Tibial nerve (tissue), 4 donors: Measurements from ENCODE around the gene TTC16.

Experiments
- EP300 ChIP-seq, 2 donors: sonication (generic); formaldehyde crosslinking; IDR thresholded peaks; one replicate each; pipeline ENCODE4 v1.6.1; 2017; ENCODE audit warnings: antibody characterized with exemption in 2 of 2, mild to moderate bottlenecking in 1 of 2
- POLR2A ChIP-seq, 2 donors: fragments of 450-650 bp; IDR thresholded peaks; one replicate each; pipeline ENCODE4 v1.6.1; 2017; ENCODE audit warnings: antibody characterized with exemption in 2 of 2, mild to moderate bottlenecking in 2 of 2, moderate library complexity in 2 of 2
- TF ChIP-seq, protein P1 (sequence below), 5 experiments: fragments of 200-600 bp in 3 of 5; fragments of 450-650 bp in 2 of 5; sonication (generic) in 3 of 5; IDR thresholded peaks; one replicate each; pipeline ENCODE4 v1.5.1; 2016 to 2019; ENCODE audit warnings: antibody characterized with exemption in 5 of 5, mild to moderate bottlenecking in 3 of 5, moderate library complexity in 2 of 5

DNA sequence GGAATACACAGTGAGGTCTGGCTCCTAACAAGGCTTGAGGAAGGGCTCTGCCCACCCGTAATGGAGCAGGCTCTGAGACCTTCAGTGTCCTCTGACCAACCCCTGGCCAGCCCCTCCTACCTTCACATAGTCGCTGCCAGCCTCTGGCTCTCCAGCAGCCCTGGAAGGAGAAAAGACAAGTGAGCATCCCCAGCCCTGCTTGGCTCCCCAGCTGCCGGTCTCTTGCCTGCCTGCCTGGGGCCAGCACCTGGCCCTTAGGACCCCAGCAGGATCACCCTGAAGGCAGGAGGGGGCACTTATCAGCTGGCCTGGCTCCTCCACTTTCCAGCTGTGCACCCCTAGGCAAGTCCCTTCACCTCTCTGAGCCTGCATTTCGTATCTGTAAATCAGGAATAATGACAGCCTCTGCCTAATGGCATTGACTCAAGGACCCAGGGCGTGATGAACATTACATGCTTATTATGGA, 45.6 kb downstream of the TTC16 start:
- TF ChIP-seq EP300 (IDR thresholded peaks at IDR 0.05) (no peak), POLR2A (IDR thresholded peaks at IDR 0.05) (no peak)
- TF ChIP-seq, protein P1, sequence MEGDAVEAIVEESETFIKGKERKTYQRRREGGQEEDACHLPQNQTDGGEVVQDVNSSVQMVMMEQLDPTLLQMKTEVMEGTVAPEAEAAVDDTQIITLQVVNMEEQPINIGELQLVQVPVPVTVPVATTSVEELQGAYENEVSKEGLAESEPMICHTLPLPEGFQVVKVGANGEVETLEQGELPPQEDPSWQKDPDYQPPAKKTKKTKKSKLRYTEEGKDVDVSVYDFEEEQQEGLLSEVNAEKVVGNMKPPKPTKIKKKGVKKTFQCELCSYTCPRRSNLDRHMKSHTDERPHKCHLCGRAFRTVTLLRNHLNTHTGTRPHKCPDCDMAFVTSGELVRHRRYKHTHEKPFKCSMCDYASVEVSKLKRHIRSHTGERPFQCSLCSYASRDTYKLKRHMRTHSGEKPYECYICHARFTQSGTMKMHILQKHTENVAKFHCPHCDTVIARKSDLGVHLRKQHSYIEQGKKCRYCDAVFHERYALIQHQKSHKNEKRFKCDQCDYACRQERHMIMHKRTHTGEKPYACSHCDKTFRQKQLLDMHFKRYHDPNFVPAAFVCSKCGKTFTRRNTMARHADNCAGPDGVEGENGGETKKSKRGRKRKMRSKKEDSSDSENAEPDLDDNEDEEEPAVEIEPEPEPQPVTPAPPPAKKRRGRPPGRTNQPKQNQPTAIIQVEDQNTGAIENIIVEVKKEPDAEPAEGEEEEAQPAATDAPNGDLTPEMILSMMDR (IDR thresholded peaks at IDR 0.05): no peak
